ENCODE data around the gene USP20. TPM values are rescaled to one million over a fixed set of nuclear protein-coding genes. Genes with fewer than 3 reads are reported as not detected.

Gene USP20
- total RNA-seq, 2 experiments from 2014 or later, result 37.6 to 48.5 TPM

DNA sequence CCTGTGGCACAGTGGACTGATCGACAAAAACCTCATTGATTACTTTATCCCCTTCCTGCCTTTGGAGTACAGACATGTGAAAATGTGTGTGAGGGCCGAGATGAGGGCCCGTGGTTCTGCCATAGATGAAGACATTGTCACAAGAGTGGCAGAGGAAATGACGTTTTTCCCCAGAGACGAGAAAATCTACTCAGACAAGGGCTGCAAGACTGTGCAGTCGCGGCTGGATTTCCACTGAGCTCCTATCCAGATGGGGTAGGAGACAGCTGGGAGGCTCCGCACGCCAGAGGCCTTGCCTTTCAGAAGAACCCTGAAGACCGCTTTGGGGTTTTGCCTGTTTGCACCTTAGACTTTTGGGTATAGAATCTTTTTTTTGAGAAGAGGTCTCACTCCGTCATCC lies 25.9 kb upstream of the USP20 start:
- Mint-ChIP-seq H3K36me3 (ENCODE audit: low read depth) (peaks cover 50% of the 10 kb centered on the region), H3K27ac (no peak overlapping the region), H3K4me1 (peaks cover 26% of the 10 kb centered on the region), H3K4me3 (no peak overlapping the region), H3K27me3 (no peaks in the 10 kb centered on the region), H3K9me3 (ENCODE audit: low read depth) (no peaks in the 10 kb centered on the region)
- DNase-seq (no peak), ATAC-seq (no peak)
- ChIA-PET POLR2A (interaction anchor here (0.5 to 0.6 kb wide), 3 partner anchors 15 to 1071 kb away, joined by 3 to 5 read pairs (median 4); no protein-coding TSS in a partner anchor), CTCF (interaction anchor here (0.7 to 1.9 kb wide), 4 partner anchors 9 to 1425 kb away, joined by 3 to 5 read pairs (median 4); no protein-coding TSS in a partner anchor)
- intact Hi-C loops (cut with DNase I, micrococcal nuclease), result no loop called here

DNA sequence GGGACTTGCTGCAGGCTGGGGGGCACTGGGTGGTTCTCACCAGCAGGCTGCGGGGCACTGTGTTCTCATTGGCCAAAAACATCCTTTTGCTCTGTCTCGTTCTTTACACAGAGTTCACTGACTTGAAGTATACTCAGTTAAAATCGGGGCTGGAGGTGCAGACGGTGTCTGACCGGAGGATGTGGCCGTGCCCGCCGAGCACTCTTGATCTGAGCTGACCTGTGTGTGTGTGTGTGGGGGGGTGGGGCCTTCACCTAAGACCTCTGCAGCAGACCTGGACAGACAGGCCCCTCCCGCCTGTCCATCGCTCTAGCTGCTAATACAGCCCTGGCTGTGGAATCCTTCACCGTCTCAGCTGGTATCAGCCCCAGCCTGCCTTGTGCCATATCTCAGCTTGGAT lies 25.1 kb upstream of the USP20 start:
- Mint-ChIP-seq H3K4me1 (peaks cover 25% of the 10 kb centered on the region), H3K9me3 (ENCODE audit: low read depth) (no peaks in the 10 kb centered on the region), H3K36me3 (ENCODE audit: low read depth) (peaks cover 53% of the 10 kb centered on the region), H3K4me3 (no peak overlapping the region), H3K27ac (no peak overlapping the region), H3K27me3 (no peaks in the 10 kb centered on the region)
- ChIA-PET POLR2A (interaction anchor here (0.6 to 1.0 kb wide), 3 partner anchors 22 to 670 kb away, joined by 3 to 4 read pairs (median 3); no protein-coding TSS in a partner anchor), CTCF (interaction anchor here (1.4 kb wide), 1 partner anchor 83 kb away, joined by 4 read pairs; no protein-coding TSS in a partner anchor)
- DNase-seq, result no peak
- no peak for ATAC-seq
- intact Hi-C loops (cut with DNase I, micrococcal nuclease), result no loop called here

DNA sequence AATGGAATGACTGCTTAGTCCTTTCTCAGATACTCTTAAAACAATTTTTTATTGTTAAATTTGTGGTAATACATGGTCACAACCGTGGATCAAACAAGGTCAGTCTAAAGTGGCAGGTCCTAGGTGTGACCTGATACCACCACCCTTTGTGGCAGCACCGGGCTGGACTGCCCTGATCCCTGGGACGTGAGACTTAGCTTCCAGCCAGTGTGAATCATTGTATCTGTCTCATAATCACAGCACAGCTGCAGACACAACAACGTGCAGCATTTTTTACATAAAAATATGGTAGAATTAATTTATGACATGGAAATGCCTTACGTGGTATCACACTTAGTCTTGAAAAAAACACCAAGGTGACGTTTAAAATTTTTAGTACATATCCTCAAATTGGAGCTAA lies 24.5 kb upstream of the USP20 start:
- no peak for ATAC-seq
- Mint-ChIP-seq H3K27me3 (no peaks in the 10 kb centered on the region), H3K4me3 (no peak overlapping the region), H3K27ac (no peak overlapping the region), H3K36me3 (ENCODE audit: low read depth) (peaks cover 55% of the 10 kb centered on the region), H3K4me1 (peaks cover 22% of the 10 kb centered on the region), H3K9me3 (ENCODE audit: low read depth) (no peaks in the 10 kb centered on the region)
- POLR2A ChIA-PET, result interaction anchor here (1.0 kb wide), 1 partner anchor 259 kb away, joined by 3 read pairs; no protein-coding TSS in a partner anchor
- intact Hi-C loops (cut with DNase I, micrococcal nuclease), result no loop called here
- no peak for DNase-seq
- CTCF ChIA-PET, result interaction anchor here (0.8 to 1.4 kb wide), 4 partner anchors 20 to 186 kb away, joined by 3 to 4 read pairs (median 4); no protein-coding TSS in a partner anchor

DNA sequence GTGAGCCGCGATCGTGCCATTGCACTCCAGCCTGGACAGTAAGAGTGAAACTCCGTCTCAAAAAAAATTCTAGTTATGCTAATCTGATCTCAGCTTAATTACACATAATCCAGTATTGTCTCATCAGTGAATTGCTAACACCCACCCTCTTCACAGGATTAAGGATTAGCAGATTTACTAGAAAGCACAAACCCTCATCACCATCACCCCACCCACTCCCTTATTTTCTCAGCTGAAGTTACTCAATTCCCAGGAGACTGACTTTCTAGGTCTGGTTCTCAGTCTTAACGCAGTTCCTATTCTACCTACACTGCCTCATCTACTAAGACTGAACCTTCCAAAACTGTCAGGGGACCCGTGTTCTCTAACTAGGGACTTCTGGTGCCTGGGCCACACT lies 23.3 kb upstream of the USP20 start:
- Mint-ChIP-seq H3K27me3 (no peaks in the 10 kb centered on the region), H3K4me1 (peaks cover 13% of the 10 kb centered on the region), H3K36me3 (ENCODE audit: low read depth) (peaks cover 57% of the 10 kb centered on the region), H3K27ac (peak overlapping the region; percentile 67), H3K9me3 (ENCODE audit: low read depth) (no peaks in the 10 kb centered on the region), H3K4me3 (no peak overlapping the region)
- intact Hi-C loops (cut with DNase I, micrococcal nuclease), result no loop called here
- ATAC-seq, result peak; percentile 79
- DNase-seq, result peak; percentile 29
- ChIA-PET POLR2A (interaction anchor here (0.6 kb wide), 1 partner anchor 15 kb away, joined by 3 read pairs; no protein-coding TSS in a partner anchor), CTCF (interaction anchor here (0.6 to 1.3 kb wide), 4 partner anchors 9 to 704 kb away, joined by 3 to 4 read pairs (median 4); no protein-coding TSS in a partner anchor)

DNA sequence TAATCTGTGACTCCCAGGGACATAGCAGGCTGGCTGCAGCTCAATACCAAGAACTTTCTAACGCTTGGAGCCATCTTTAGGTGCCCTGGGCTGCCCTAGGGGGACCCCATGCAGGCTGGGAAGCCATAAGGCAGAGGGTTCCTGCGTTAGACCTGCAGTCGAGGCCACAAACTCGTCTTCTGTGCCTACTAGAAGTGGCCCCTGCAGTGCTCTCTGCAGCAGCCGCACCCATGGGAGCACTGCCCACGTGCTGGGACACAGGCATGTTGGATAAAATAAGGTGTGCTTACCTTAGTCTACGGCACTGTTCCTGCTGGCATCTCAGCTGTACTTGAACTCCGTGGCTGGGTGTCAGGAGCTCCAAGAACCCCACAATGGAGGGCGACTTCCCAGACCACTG lies 22.9 kb upstream of the USP20 start:
- H3K27ac Mint-ChIP-seq, result no peak overlapping the region
- ChIA-PET POLR2A (interaction anchor here (0.6 kb wide), 1 partner anchor 14 kb away, joined by 3 read pairs; no protein-coding TSS in a partner anchor), CTCF (interaction anchor here (1.1 kb wide), 2 partner anchors 9 to 86 kb away, joined by 3 read pairs; no protein-coding TSS in a partner anchor)
- H3K4me1 Mint-ChIP-seq, result peaks cover 11% of the 10 kb centered on the region
- intact Hi-C loops (cut with DNase I, micrococcal nuclease), result no loop called here
- no peaks in the 10 kb centered on the region for H3K27me3 Mint-ChIP-seq
- H3K36me3 Mint-ChIP-seq (ENCODE audit: low read depth), result peaks cover 57% of the 10 kb centered on the region
- H3K9me3 Mint-ChIP-seq (ENCODE audit: low read depth), result no peaks in the 10 kb centered on the region
- ATAC-seq (no peak), DNase-seq (no peak)
- no peak overlapping the region for H3K4me3 Mint-ChIP-seq

DNA sequence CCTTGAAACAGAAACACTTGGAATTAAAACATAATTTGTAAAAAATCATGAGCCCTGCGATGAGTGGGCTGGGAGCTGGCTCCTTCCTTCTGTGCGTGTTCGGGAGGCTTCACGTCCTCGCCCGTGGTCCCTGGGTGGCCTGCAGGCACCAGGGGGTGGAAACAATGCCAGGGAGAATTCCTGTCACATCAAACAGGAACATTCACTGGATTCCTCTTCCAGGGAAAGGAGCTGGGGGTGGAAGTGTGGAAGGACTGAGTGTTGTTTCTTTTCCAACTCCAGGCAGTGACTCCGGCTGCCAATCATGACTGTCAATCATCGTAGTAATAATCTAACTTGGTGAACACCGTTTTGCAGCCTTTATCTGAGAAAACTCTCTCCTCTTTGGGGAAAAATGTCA lies 21.6 kb upstream of the USP20 start:
- Mint-ChIP-seq H3K27ac (no peak overlapping the region), H3K9me3 (ENCODE audit: low read depth) (no peaks in the 10 kb centered on the region), H3K36me3 (ENCODE audit: low read depth) (peaks cover 60% of the 10 kb centered on the region), H3K4me1 (peaks cover 11% of the 10 kb centered on the region), H3K4me3 (no peak overlapping the region), H3K27me3 (no peaks in the 10 kb centered on the region)
- DNase-seq (no peak), ATAC-seq (no peak)
- POLR2A ChIA-PET, result no interaction called here
- intact Hi-C loops (cut with DNase I, micrococcal nuclease), result no loop called here
- CTCF ChIA-PET, result interaction anchor here (1.1 kb wide), 1 partner anchor 87 kb away, joined by 3 read pairs; no protein-coding TSS in a partner anchor

DNA sequence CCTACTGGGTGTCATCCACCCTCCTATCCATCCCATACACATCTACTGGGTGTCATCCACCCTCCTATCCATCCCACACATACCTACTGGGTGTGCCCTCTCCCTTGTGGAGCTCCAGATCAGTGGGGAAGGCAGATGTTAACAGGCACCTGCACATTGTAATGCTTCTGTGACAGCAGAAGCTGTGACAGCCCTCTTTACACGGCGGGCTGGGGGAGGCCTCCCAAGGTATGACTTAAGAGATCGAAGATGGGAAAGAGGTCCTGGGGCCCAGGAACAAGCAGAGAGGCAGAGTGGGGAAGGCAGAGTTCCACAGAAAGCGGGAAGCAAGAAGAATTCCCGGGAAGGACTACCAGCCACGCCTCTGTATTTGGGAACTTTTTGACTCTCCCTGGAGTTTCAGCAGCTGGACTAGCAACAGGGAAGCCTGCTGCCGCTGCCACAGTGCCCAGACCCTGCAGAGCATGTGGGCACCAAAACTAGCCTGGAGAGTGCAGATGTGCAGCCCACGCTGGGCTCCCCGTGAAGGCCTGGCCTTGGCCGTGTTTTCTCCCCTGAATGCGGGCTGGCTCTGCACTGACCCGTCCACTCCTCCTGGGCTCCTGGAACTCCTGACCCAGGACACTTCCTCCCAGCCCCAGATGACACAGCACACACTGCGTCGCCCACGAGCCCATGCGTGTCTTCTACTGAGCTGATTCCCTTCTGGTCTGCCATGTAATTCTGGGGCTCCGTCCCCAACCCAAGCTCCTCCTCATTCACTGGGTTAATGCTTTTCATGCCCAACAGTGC lies 20.6 kb upstream of the USP20 start:
- no peaks in the 10 kb centered on the region for H3K27me3 Mint-ChIP-seq
- DNase-seq, result no peak
- no peaks in the 10 kb centered on the region for H3K9me3 Mint-ChIP-seq (ENCODE audit: low read depth)
- ATAC-seq, result no peak
- no peak overlapping the region for H3K4me3 Mint-ChIP-seq
- peaks cover 56% of the 10 kb centered on the region for H3K36me3 Mint-ChIP-seq (ENCODE audit: low read depth)
- ChIA-PET POLR2A (no interaction called here), CTCF (no interaction called here)
- H3K27ac Mint-ChIP-seq, result peak overlapping the region; percentile 14
- intact Hi-C loops (cut with DNase I, micrococcal nuclease), result no loop called here
- peaks cover 11% of the 10 kb centered on the region for H3K4me1 Mint-ChIP-seq

DNA sequence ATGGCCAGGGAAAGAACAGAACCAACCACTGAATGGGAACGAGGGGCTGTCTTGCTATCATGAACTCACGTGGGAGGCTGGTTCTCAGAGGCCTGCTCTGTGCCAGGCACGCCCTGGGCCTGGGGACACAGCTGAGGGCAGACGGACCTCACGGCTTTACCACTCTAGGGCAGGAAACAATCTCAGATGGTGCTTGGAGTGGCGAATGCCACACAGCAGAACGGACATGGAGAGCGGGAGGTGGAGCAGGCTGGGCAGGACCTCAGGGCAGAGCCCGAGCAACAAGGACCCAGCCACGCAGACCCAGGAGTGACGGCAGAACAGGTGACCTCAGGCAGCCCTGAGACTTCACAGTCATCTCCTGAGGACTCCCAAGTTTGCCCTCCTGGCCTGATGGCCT lies 20.0 kb upstream of the USP20 start:
- Mint-ChIP-seq H3K27me3 (no peaks in the 10 kb centered on the region), H3K9me3 (ENCODE audit: low read depth) (no peaks in the 10 kb centered on the region), H3K27ac (no peak overlapping the region), H3K36me3 (ENCODE audit: low read depth) (peaks cover 57% of the 10 kb centered on the region), H3K4me3 (no peak overlapping the region), H3K4me1 (peaks cover 12% of the 10 kb centered on the region)
- ChIA-PET CTCF (no interaction called here), POLR2A (no interaction called here)
- no peak for ATAC-seq
- DNase-seq, result no peak
- intact Hi-C loops (cut with DNase I, micrococcal nuclease), result no loop called here

DNA sequence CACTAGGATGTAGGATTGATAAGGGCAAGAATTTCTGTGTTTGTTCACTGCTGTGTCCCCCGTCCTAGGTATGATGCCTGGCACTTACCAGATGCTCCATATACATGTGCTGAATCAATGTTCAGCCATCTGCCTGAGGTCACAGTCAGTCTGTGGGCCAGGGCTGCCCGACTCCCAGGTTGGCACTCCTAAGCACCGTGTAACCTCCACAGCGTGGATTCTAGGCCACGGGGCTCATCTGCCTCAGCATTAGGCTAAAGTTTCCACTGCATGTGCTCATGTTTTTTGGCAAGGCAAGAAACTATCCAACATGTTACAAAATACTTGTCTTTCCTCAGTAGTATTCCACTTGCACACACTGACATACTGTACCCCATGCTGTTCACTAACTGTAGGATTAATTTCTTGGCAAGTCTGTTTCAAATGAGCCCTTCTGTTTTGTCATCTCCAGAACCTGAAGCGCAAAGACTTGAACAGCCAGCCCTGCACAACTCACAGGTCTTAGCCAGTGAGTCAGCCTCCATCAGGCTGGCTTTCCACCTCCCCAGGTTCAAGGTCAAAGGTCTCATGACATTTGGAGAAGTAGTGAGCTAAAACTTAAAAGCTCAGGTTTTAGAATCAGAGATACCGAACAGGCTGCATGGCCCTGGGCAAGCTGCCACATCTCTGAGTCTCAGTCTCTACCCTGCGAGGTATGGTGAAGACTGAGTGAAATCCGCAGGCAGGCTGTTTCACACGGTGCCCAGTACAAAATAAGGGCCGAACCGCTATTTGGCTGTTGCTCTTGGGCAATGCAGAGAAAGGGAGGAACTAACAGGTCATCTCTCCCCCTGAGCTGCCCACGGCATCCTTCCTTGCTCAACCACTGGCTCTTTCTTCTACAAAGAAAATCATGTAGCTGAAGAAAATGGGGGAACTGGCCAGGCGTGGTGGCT lies 18.5 kb upstream of the USP20 start:
- Mint-ChIP-seq H3K4me1 (peaks cover 10% of the 10 kb centered on the region), H3K27ac (peak overlapping the region; percentile 28), H3K27me3 (no peaks in the 10 kb centered on the region), H3K9me3 (ENCODE audit: low read depth) (no peaks in the 10 kb centered on the region), H3K4me3 (no peak overlapping the region), H3K36me3 (ENCODE audit: low read depth) (peaks cover 54% of the 10 kb centered on the region)
- intact Hi-C loops (cut with DNase I, micrococcal nuclease), result no loop called here
- ChIA-PET POLR2A (no interaction called here), CTCF (interaction anchor here (0.8 kb wide), 1 partner anchor 15 kb away, joined by 3 read pairs; no protein-coding TSS in a partner anchor)
- DNase-seq, result no peak
- no peak for ATAC-seq

DNA sequence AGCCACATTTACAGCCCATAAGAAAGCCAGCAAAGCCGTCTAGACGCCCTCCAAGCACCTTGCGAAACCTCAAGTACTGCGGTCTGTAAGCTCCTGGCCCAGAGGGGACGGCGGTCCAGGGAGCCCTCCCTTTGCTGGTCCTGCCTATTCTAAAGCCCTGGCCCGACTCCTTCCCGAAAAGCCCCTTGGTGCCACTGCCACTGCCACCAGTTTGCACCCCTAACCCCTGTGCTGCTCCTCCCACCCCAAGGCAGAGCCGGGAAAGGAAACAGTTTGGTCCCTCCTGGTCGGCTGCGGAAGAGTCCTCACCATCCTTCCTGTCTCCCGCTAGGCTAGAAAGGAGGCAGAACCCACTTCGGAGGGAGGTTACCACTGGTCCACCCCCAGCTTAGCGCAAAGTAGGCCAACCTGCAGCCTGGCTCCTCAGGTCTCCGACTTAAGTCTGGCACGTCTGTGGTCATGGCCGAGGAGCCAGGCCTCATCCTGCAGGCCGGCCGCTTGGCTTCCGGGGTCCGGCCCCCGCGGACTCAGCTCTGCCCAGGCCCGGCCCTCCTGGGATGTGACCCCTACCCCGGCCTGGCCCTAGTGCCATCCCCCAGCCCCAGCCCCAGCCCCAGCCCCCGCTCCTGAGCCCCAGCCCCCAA lies 12.2 kb upstream of the USP20 start:
- H3K27me3 Mint-ChIP-seq, result no peaks in the 10 kb centered on the region
- H3K27ac Mint-ChIP-seq, result peak overlapping the region; percentile 34
- ATAC-seq (peak; percentile 21), DNase-seq (peak; percentile 48)
- POLR2A ChIA-PET, result no interaction called here
- intact Hi-C loops (cut with DNase I, micrococcal nuclease), result no loop called here
- H3K4me3 Mint-ChIP-seq, result peak overlapping the region; percentile 82
- CTCF ChIA-PET, result interaction anchor here (0.6 to 0.9 kb wide), 2 partner anchors 53 to 565 kb away, joined by 3 read pairs; no protein-coding TSS in a partner anchor
- H3K4me1 Mint-ChIP-seq, result peaks cover 14% of the 10 kb centered on the region
- peaks cover 36% of the 10 kb centered on the region for H3K36me3 Mint-ChIP-seq (ENCODE audit: low read depth)
- no peaks in the 10 kb centered on the region for H3K9me3 Mint-ChIP-seq (ENCODE audit: low read depth)

DNA sequence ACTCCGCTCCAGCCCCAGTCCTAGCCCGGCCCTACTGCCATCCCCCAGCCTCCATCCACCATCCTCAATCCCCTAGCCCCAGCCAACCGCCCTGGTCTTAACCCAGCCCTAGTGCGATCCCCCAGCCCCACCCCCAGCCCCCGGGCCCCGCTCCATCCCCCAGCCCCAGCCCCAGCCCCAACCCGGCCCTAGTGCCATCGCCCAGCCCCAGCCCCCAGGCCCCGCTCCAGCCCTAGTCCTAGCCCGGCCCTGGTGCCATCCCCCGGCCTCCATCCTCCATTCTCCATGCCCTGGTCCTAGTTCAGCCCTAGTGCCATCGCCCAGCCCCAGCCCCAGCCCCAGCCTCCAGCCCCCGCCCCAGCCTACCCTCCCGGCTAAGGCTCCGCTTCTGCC lies 11.7 kb upstream of the USP20 start:
- peak overlapping the region; percentile 82 for H3K4me3 Mint-ChIP-seq
- ChIA-PET POLR2A (interaction anchor here (0.6 kb wide), 1 partner anchor 15 kb away, joined by 3 read pairs; no protein-coding TSS in a partner anchor), CTCF (no interaction called here)
- H3K27ac Mint-ChIP-seq, result peak overlapping the region; percentile 34
- H3K9me3 Mint-ChIP-seq (ENCODE audit: low read depth), result no peaks in the 10 kb centered on the region
- ATAC-seq, result peak; percentile 43
- H3K36me3 Mint-ChIP-seq (ENCODE audit: low read depth), result peaks cover 33% of the 10 kb centered on the region
- DNase-seq, result no peak
- H3K27me3 Mint-ChIP-seq, result no peaks in the 10 kb centered on the region
- H3K4me1 Mint-ChIP-seq, result peaks cover 14% of the 10 kb centered on the region
- intact Hi-C loops (cut with DNase I, micrococcal nuclease), result no loop called here

All from activated CD4-positive, alpha-beta T cell treated with anti-CD3 and anti-CD28 coated beads for 36 hours (primary cell).